GOT3 (cell line): Measurements from ENCODE around the gene CCBE1.

Source experiments
- DNase-seq: peaks from one replicate; lab custom pipeline; 2025; ENCODE audit warnings: mixed read lengths; lab: John Stamatoyannopoulos, UW

CCBE1 gene

GRCh38 chr18:59454909-59455727 is 242.1 kb downstream of the CCBE1 start:
- DNase-seq: no peak

GRCh38 chr18:59453468-59453961 is 243.7 kb downstream of the CCBE1 start:
- DNase-seq: no peak

DNA sequence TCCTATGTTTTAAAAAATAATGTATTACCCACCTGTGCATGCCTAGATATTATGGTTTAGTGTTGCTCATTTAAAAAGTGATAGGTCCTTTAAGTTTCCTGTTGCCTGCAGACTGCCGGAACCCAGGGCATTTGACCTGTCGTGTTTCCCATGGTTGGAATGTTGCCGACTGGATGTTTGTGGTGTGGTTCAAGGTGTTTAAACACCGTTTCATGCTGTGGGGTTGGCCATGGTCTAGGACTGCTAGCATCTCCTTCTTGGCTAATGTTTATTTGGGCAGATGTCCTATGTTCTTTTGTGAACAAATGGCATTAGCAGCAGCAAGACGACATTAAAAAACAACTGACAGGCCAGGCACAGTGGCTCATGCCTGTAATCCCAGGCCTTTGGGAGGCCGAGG is 245.3 kb downstream of the CCBE1 start:
- no peak for DNase-seq

GRCh38 chr18:59451073-59451472 is 246.2 kb downstream of the CCBE1 start:
- DNase-seq: no peak

- DNase-seq: no peak
These were observed 248.7 kb downstream of the CCBE1 start for GRCh38 chr18:59448546-59448945.

DNA sequence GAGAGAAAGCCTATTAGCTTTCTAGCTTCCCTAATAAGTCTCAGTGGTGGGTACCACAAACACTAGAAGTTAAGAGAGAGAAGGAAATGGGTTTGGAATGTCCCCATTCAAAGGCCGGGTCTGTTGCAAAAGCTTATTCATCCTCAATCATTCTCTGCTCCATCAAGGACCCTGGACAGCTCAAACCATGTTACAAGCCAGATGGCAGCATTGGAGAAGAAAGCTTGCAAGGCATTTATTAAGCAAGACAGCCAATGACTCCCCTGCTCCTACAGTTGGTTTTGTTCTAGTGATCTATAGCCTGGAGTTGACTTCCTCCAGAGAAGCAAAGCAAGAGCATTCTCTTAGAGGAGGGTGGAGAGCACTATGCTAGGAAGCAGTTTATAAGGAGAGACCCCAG is 251.2 kb downstream of the CCBE1 start:
- DNase-seq: no peak

- no peak for DNase-seq
These were observed 259.2 kb downstream of the CCBE1 start for GRCh38 chr18:59437851-59438569.

DNA sequence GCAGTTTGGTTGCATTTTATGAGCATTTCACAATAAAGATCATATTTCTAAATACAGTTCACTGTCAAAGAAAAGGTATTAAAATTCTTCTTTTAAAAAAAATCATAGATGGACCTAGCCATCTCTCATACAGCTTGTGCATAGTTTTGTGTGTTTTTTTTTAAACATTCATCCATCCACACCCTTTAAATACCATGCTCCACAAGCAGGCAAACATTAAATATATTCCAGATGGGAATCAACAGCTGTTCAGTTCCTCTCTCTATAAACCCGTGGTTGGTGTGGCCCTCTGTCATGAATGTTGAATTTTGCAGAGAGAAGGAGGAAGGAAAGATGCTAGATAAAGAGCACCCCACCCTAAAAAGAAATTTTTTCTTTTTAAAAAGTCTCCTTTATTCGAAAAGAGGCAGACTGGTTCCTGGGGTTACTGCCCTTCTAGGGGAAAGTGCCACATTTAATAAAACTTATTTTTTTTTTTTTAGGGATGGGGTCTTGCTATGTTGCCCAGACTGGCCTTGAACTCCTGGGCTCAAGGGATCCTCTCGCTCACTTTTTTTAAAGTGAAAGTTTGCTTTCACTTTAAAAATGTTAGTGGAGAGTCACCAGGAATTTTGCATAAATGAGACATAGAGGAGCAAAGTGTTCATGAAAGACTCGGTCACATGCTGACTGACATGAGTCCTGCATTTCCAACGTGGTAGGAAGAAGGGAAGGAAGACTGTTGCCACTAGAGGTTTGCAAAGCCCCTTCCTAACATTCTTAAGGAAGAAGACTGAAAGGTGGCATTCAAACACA is 264.2 kb downstream of the CCBE1 start:
- no peak for DNase-seq

GRCh38 chr18:59431131-59431530 is 266.1 kb downstream of the CCBE1 start:
- no peak for DNase-seq

- DNase-seq: no peak
These were observed 267.6 kb downstream of the CCBE1 start for GRCh38 chr18:59429608-59430007.

DNA sequence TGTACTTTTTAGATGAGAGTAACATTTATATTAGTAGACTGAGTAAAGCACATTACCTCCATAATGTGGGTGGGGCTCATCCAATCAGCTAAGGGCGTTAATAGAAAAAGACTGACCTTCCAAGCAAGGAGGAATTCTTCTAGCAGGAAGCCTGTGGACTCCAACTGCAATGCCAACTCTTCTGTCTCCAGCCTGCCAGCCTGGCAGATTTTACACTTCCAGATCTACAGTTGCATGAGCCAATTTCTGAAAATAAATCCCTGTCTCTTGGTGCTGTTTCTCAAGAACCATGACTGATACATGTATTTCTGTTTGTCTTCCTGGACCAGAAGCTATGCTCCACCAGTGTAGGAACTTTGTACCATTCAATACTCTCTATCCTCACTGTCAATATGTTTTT is 269.2 kb downstream of the CCBE1 start:
- no peak for DNase-seq

DNA sequence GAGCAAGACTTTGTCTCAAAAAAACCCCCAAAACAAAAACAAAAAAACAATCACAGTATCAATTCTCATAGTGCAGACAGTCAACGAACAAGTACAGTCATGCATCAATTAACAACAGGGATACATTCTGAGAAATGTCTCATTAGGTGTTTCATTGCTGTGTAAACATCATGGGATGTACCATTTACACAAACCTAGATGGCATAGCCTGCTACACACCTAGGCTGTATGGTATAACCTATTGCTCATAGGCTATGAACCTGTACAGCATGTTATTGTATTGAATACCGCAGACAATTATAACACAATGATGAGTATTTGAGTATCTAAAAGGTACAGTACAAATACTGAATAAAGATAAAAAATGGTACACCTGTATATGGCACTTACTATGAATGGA is 270.4 kb downstream of the CCBE1 start:
- DNase-seq: no peak

DNA sequence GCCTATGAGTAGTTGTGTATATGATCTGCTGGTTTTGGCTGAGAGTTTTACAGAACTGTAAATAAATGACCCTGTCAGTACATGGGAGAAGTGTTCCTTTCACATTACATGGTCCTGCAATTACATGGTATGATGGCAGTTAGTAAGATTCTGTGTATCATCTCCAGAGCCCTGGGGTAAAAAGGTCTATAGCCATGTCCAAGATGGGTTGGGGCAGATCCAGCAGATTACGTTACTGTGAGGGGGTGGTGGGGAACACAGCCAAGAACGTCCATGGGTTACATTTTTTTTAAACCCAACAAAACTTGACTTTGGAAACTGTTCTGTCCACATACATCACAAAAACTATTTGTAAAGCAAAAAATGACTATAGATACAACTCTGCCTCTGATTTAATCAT is 274.0 kb downstream of the CCBE1 start:
- DNase-seq: no peak

GRCh38 chr18:59420244-59420643 is 277.0 kb downstream of the CCBE1 start:
- DNase-seq: no peak

DNA sequence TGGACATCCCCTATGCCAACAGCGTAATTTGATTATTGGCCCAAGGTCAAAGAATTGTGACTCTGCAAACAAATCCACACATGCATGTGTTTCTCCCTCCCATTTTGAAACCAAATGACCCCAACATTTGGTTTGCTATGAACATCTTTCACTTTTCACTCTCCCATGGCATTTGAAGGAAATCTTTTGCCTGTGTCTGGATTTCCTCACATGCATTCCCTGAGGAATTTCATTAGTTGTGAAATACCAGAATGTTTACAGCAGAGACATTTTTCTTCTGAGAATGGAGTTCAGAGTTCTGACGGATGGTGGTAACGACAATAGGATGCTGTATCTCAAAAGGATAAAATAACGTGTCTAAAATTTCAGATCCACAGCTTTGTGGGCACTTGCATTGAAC is 277.8 kb downstream of the CCBE1 start:
- no peak for DNase-seq

- DNase-seq: no peak
These were observed 280.4 kb downstream of the CCBE1 start for GRCh38 chr18:59416818-59417217.

DNA sequence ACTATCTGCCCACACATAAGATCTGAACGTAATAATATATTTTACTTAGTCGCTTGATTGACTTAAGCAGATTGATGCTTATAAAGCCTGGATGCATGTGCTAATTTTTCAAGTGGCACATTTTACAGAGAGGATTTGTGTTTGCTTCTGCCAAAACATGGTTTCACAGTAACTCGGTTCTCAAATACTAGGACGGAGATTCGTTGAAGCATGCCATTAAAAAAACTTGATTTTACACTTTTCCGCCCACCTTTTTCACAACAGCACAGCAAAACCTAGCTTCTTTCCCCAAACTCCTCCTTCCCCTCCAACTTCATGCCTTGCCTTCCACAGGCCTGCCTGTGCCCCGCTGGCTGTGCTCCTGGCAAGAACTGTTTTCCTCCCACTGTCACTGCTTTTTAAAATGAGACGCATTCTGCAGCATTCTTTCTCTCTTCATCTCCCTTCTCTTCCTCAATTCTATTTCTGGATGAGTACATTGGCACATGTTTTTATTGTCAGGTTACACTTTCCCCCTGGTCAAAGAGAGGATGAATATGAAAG is 283.0 kb downstream of the CCBE1 start:
- no peak for DNase-seq

DNA sequence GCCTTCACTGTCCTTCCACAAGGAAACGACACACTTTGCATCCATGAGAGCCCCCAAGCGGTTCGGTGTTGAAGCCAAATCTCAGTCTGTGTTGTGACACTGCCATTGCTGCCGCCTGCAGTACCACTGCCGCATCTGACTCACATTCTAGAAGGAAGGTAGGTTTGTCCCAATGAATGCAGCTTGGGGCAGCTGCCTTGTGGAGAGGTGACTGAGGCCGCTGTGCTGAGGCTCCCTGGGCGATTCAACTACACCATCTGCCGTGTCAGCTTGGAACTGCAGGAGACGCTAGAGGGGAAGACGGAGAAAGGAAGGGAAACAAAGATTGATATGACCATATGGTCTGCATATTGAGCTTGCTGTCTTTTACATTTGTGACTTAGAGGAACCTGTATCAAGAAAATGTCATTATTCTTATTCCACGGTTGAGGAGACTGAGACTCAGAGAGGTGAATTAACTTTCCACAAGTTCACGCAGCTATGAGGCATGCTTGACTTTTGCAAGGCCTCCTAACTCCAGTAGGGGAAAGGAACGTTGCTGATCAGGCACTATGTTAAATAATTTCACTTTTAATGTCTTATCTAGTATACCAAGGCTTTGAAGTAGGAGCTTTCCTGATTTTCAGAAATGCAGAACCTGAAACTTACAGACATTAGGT is 294.7 kb downstream of the CCBE1 start:
- peak; percentile 5 for DNase-seq

- no peak for DNase-seq
These were observed 296.8 kb downstream of the CCBE1 start for GRCh38 chr18:59400407-59400806.

GRCh38 chr18:59395226-59396175 is 301.7 kb downstream of the CCBE1 start:
- DNase-seq: no peak

GRCh38 chr18:59393381-59393780 is 303.8 kb downstream of the CCBE1 start:
- no peak for DNase-seq
